Naive thymus-derived CD4-positive, alpha-beta T cell (primary cell): ENCODE data around the gene ARHGEF19. TPM values are rescaled to one million over a fixed set of nuclear protein-coding genes. Genes with fewer than 3 reads are reported as not detected.

Source experiments
- ATAC-seq: fragments of 150-1000 bp; cut with Tn5 transposase; 2 replicates; pipeline ENCODE4 v1.10.0; 2021; ENCODE audit warnings: mild to moderate bottlenecking, moderate library complexity
- CTCF ChIA-PET: fragments of 350-600 bp; sonication (Branson Sonifier 250); formaldehyde crosslinking; loops from one replicate; lab custom pipeline; 2021; ENCODE audit warnings: antibody characterized with exemption; lab: Charles Lee
- POLR2A ChIA-PET: fragments of 350-600 bp; sonication (Branson Sonifier 250); formaldehyde crosslinking; loops from one replicate; lab custom pipeline; 2021; ENCODE audit warnings: antibody characterized with exemption, inconsistent platforms; lab: Charles Lee
- DNase-seq, 9 donors: peaks; one replicate each; pipeline versions ENCODE4 v3.0.0 to v3.0.0-alpha.2; 2020 to 2022; ENCODE audit warnings: mixed read lengths in 1 of 9
- H3K27ac ChIP-seq: one replicate; pipeline ENCODE4 v1.7.0; 2013; ENCODE audit warnings: mild to moderate bottlenecking, low read depth, low read length, moderate library complexity
- H3K27me3 ChIP-seq, 2 donors: one replicate each; pipeline ENCODE4 v1.7.0; 2013; ENCODE audit warnings: low read length in 2 of 2, mild to moderate bottlenecking in 2 of 2, moderate library complexity in 2 of 2; ENCODE audit not compliant: control insufficient read depth in 2 of 2, insufficient read depth in 2 of 2
- H3K36me3 ChIP-seq, 3 experiments: 1 replicate in 2 of 3; 2 replicates in 1 of 3; pipeline ENCODE4 v1.7.0; 2013; ENCODE audit warnings: low read length in 3 of 3, mild to moderate bottlenecking in 3 of 3, moderate library complexity in 1 of 3; ENCODE audit not compliant: insufficient read depth in 3 of 3, control insufficient read depth in 2 of 3
- H3K4me1 ChIP-seq, 2 donors: one replicate each; pipeline ENCODE4 v1.7.0; 2013; ENCODE audit warnings: low read length in 2 of 2, mild to moderate bottlenecking in 2 of 2, moderate library complexity in 1 of 2; ENCODE audit not compliant: control insufficient read depth in 2 of 2, insufficient read depth in 2 of 2
- H3K4me3 ChIP-seq: 2 replicates; pipeline ENCODE4 v1.7.0; 2013; ENCODE audit warnings: mild to moderate bottlenecking, low read length
- H3K9me3 ChIP-seq, 3 experiments: 1 replicate in 2 of 3; 2 replicates in 1 of 3; pipeline ENCODE4 v1.7.0; 2013; ENCODE audit warnings: low read length in 3 of 3; ENCODE audit not compliant: control insufficient read depth in 2 of 3
- H3K27ac Mint-ChIP-seq, 9 donors: one replicate each; pipeline ENCODE4 v1.8.0; 2020 to 2022; ENCODE audit warnings: mixed read lengths in 9 of 9, mild to moderate bottlenecking in 8 of 9, moderate library complexity in 5 of 9, inconsistent platforms in 2 of 9
- H3K27me3 Mint-ChIP-seq, 5 donors: one replicate each; pipeline ENCODE4 v1.8.0; 2021 to 2022; ENCODE audit warnings: mixed read lengths in 5 of 5, mild to moderate bottlenecking in 1 of 5
- H3K36me3 Mint-ChIP-seq, 5 donors: one replicate each; pipeline ENCODE4 v1.8.0; 2020 to 2022; ENCODE audit warnings: mixed read lengths in 5 of 5, mild to moderate bottlenecking in 3 of 5, inconsistent platforms in 1 of 5
- H3K4me1 Mint-ChIP-seq, 7 donors: one replicate each; pipeline ENCODE4 v1.8.0; 2020 to 2022; ENCODE audit warnings: mixed read lengths in 7 of 7, mild to moderate bottlenecking in 3 of 7, inconsistent platforms in 1 of 7
- H3K4me3 Mint-ChIP-seq, 10 donors: one replicate each; pipeline ENCODE4 v1.8.0; 2020 to 2022; ENCODE audit warnings: mild to moderate bottlenecking in 10 of 10, mixed read lengths in 10 of 10, moderate library complexity in 6 of 10, inconsistent platforms in 2 of 10
- H3K9me3 Mint-ChIP-seq, 11 donors: one replicate each; pipeline ENCODE4 v1.8.0; 2020 to 2022; ENCODE audit warnings: mixed read lengths in 11 of 11, mild to moderate bottlenecking in 4 of 11, inconsistent platforms in 1 of 11, moderate library complexity in 1 of 11
- intact Hi-C, 2 donors: fragments of 100-400 bp; cut with micrococcal nuclease; formaldehyde crosslinking; loops; one replicate each; pipeline ENCODE4 v1.15.1; 2023
- polyA plus RNA-seq, 2 donors: library from polyadenylated mRNA; unstranded; fragments of 300-500 nt; fragmentation: Illumina TruSeq; gene quantifications; one replicate each; pipeline ENCODE4 v1.2.3, GENCODE V29; 2021
- total RNA-seq, 6 experiments: library from RNA in 5 of 6; stranded (reverse) in 5 of 6; gene quantifications; 1 replicate in 5 of 6; 2 replicates in 1 of 6; pipeline ENCODE4 v1.2.3 and lab custom pipeline; 2021 to 2026

Gene ARHGEF19
- total and polyA plus RNA-seq, 7 experiments from 2014 or later, result 5.1 to 12.4 (median 9.1) TPM

GRCh38 chr1:16174886-16175598 lies 37.4 kb downstream of the ARHGEF19 start:
- DNase-seq (no peak), ATAC-seq (no peak)
- H3K27ac Mint-ChIP-seq, result no peak overlapping the region
- no peak overlapping the region for H3K4me3 ChIP-seq
- H3K27ac ChIP-seq, result no peak overlapping the region
- CTCF ChIA-PET, result interaction anchor here (0.7 kb wide), 1 partner anchor 96 kb away, joined by 3 read pairs; no protein-coding TSS in a partner anchor
- no peaks in the 10 kb centered on the region for H3K4me1 ChIP-seq
- H3K4me1 Mint-ChIP-seq, result peaks cover 0 to 5% (median 3%) of the 10 kb centered on the region in 7 donors
- H3K27me3 ChIP-seq, result no peaks in the 10 kb centered on the region
- no peaks in the 10 kb centered on the region for H3K9me3 ChIP-seq
- no peaks in the 10 kb centered on the region for H3K36me3 ChIP-seq
- POLR2A ChIA-PET, result no interaction called here
- intact Hi-C loops, result no loop called here
- H3K27me3 Mint-ChIP-seq, result peaks cover 0 to 11% (median 0%) of the 10 kb centered on the region in 5 donors
- H3K9me3 Mint-ChIP-seq, result no peaks in the 10 kb centered on the region
- H3K36me3 Mint-ChIP-seq, result no peaks in the 10 kb centered on the region
- H3K4me3 Mint-ChIP-seq, result no peak overlapping the region

- H3K36me3 ChIP-seq, result no peaks in the 10 kb centered on the region
- no peaks in the 10 kb centered on the region for H3K36me3 Mint-ChIP-seq
- DNase-seq (no peak), ATAC-seq (no peak)
- intact Hi-C loops, result no loop called here
- no peak overlapping the region for H3K4me3 Mint-ChIP-seq
- ChIA-PET CTCF (no interaction called here), POLR2A (no interaction called here)
- H3K4me1 ChIP-seq, result peaks cover under 1% of the 10 kb centered on the region in 2 donors
- no peaks in the 10 kb centered on the region for H3K9me3 Mint-ChIP-seq
- H3K4me1 Mint-ChIP-seq, result peaks cover 0 to 11% (median 6%) of the 10 kb centered on the region in 7 donors
- H3K9me3 ChIP-seq, result no peaks in the 10 kb centered on the region
- no peak overlapping the region for H3K4me3 ChIP-seq
- no peaks in the 10 kb centered on the region for H3K27me3 ChIP-seq
- peaks cover 0 to 17% (median 0%) of the 10 kb centered on the region in 5 donors for H3K27me3 Mint-ChIP-seq
- no peak overlapping the region for H3K27ac Mint-ChIP-seq
- no peak overlapping the region for H3K27ac ChIP-seq
Measured at GRCh38 chr1:16174261-16174868, 38.1 kb downstream of the ARHGEF19 start.

- H3K36me3 Mint-ChIP-seq, result no peaks in the 10 kb centered on the region
- no peaks in the 10 kb centered on the region for H3K36me3 ChIP-seq
- H3K27me3 ChIP-seq, result no peaks in the 10 kb centered on the region
- no peaks in the 10 kb centered on the region for H3K9me3 ChIP-seq
- intact Hi-C loops, result no loop called here
- ATAC-seq (peak; percentile 48), DNase-seq (no peak)
- ChIA-PET CTCF (no interaction called here), POLR2A (no interaction called here)
- H3K4me1 ChIP-seq, result peaks cover 8% of the 10 kb centered on the region in 2 donors
- H3K27me3 Mint-ChIP-seq, result peaks cover 0 to 24% (median 0%) of the 10 kb centered on the region in 5 donors
- no peak overlapping the region for H3K27ac ChIP-seq
- H3K9me3 Mint-ChIP-seq, result no peaks in the 10 kb centered on the region
- H3K27ac Mint-ChIP-seq, result no peak overlapping the region
- peaks cover 0 to 18% (median 11%) of the 10 kb centered on the region in 7 donors for H3K4me1 Mint-ChIP-seq
- H3K4me3 Mint-ChIP-seq, result no peak overlapping the region
- H3K4me3 ChIP-seq, result no peak overlapping the region
Measured at GRCh38 chr1:16173447-16174260, 38.8 kb downstream of the ARHGEF19 start.

- ATAC-seq, result peak; percentile 84
Measured at GRCh38 chr1:16172964-16173446, 39.4 kb downstream of the ARHGEF19 start.

GRCh38 chr1:16172218-16172830 lies 40.1 kb downstream of the ARHGEF19 start:
- H3K27ac ChIP-seq, result no peak overlapping the region
- intact Hi-C loops, result no loop called here
- Mint-ChIP-seq H3K4me1 (peaks cover 0 to 26% (median 19%) of the 10 kb centered on the region in 7 donors), H3K27me3 (peaks cover 0 to 28% (median 0%) of the 10 kb centered on the region in 5 donors), H3K27ac (peak overlapping the region in 1 of 9 donors; percentile 53), H3K36me3 (no peaks in the 10 kb centered on the region), H3K4me3 (no peak overlapping the region), H3K9me3 (no peaks in the 10 kb centered on the region)
- ChIA-PET POLR2A (interaction anchor here (0.7 kb wide), 1 partner anchor 48 kb away, joined by 3 read pairs; no protein-coding TSS in a partner anchor), CTCF (no interaction called here)
- H3K27me3 ChIP-seq, result no peaks in the 10 kb centered on the region
- no peak overlapping the region for H3K4me3 ChIP-seq
- H3K9me3 ChIP-seq, result no peaks in the 10 kb centered on the region
- no peak for DNase-seq
- no peak for ATAC-seq
- no peaks in the 10 kb centered on the region for H3K36me3 ChIP-seq
- peaks cover 14% of the 10 kb centered on the region in 2 donors for H3K4me1 ChIP-seq

More at GRCh38 chr1:16172964-16173446, 39.4 kb downstream of the ARHGEF19 start:
- Histone ChIP-seq H3K27ac (no peak overlapping the region), H3K9me3 (no peaks in the 10 kb centered on the region), H3K27me3 (no peaks in the 10 kb centered on the region), H3K4me3 (no peak overlapping the region), H3K36me3 (no peaks in the 10 kb centered on the region), H3K4me1 (peaks cover 14% of the 10 kb centered on the region in 2 donors)
- POLR2A ChIA-PET, result interaction anchor here (0.7 kb wide), 1 partner anchor 47 kb away, joined by 3 read pairs; no protein-coding TSS in a partner anchor
- Mint-ChIP-seq H3K4me3 (no peak overlapping the region), H3K27ac (no peak overlapping the region), H3K4me1 (peaks cover 0 to 25% (median 17%) of the 10 kb centered on the region in 7 donors), H3K9me3 (no peaks in the 10 kb centered on the region), H3K36me3 (no peaks in the 10 kb centered on the region), H3K27me3 (peaks cover 0 to 31% (median 0%) of the 10 kb centered on the region in 5 donors)
- CTCF ChIA-PET, result no interaction called here
- DNase-seq, result no peak
- intact Hi-C loops, result no loop called here
